Fibroblast of lung (primary cell): Measurements from ENCODE around the gene WDFY3.

ENCODE experiments used
- CTCF ChIP-seq, 2 donors: IDR thresholded peaks in 1 of 2; conservative IDR thresholded peaks in 1 of 2; 1 replicate in 1 of 2; 2 replicates in 1 of 2; pipeline ENCODE4 v1.5.1; 2011 to 2012; ENCODE audit warnings: low read length in 2 of 2, control low read depth in 1 of 2, inconsistent platforms in 1 of 2, low read depth in 1 of 2, mild to moderate bottlenecking in 1 of 2
- EZH2 ChIP-seq: IDR thresholded peaks from 2 replicates; pipeline ENCODE4 v1.5.1; 2012; ENCODE audit warnings: low read length, control low read depth, mild to moderate bottlenecking; ENCODE audit errors: missing control alignments

GRCh38 chr4:84688605-84689004, 277.9 kb downstream of the WDFY3 start:
- TF ChIP-seq CTCF (conservative IDR thresholded peaks at IDR 0.05 in 1 of 2, IDR thresholded peaks at IDR 0.05 in 1 of 2; ENCODE audit: low read depth in 1 of 2, low read length in 2 of 2) (no peak), EZH2 (no peak)
